ENCODE measurements around the gene ERICH4.

DNA sequence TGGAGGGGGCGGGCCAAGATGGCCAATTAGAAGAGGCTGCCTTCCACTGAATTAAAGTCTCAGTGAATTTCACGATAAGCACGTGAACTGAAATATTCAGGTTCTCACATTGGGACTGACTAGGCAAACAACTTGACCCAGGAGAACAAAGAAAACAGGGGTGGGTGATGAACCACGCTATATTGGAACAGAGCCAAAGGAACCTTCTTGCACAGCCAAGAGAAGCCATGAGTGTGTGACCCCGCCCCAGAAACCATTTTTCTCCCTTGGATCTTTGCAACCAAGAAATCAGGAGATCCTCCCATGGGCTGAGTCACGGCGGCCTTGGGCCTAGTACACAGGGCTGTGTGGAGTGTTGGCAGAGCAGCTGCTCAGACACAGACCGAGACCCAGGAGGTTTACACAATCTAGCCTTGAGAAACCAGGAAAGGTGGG, 36.8 kb downstream of the ERICH4 start:
- TF ChIP-seq POLR2A (IDR thresholded peaks at IDR 0.05): no peak
- TF ChIP-seq, protein P1, sequence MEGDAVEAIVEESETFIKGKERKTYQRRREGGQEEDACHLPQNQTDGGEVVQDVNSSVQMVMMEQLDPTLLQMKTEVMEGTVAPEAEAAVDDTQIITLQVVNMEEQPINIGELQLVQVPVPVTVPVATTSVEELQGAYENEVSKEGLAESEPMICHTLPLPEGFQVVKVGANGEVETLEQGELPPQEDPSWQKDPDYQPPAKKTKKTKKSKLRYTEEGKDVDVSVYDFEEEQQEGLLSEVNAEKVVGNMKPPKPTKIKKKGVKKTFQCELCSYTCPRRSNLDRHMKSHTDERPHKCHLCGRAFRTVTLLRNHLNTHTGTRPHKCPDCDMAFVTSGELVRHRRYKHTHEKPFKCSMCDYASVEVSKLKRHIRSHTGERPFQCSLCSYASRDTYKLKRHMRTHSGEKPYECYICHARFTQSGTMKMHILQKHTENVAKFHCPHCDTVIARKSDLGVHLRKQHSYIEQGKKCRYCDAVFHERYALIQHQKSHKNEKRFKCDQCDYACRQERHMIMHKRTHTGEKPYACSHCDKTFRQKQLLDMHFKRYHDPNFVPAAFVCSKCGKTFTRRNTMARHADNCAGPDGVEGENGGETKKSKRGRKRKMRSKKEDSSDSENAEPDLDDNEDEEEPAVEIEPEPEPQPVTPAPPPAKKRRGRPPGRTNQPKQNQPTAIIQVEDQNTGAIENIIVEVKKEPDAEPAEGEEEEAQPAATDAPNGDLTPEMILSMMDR (IDR thresholded peaks at IDR 0.05): no peak

All from heart left ventricle (tissue), 13 donors.